CD4-positive, CD25-positive, alpha-beta regulatory T cell (primary cell): Measurements from ENCODE around the gene PCK1. TPM values are rescaled to one million over a fixed set of nuclear protein-coding genes. Genes with fewer than 3 reads are reported as not detected.
"Not testable (repeated sequence)": the region's sequence is repeated elsewhere in the genome, so short reads cannot be mapped to it uniquely, and the experiment has no call there.

Source experiments
- ATAC-seq, 2 donors: fragments of 150-1000 bp; cut with Tn5 transposase; one replicate each; pipeline ENCODE4 v1.10.0; 2021; ENCODE audit warnings: low read depth in 2 of 2, moderate number of reproducible peaks in 2 of 2, moderate library complexity in 1 of 2
- DNase-seq, 3 donors: peaks; one replicate each; pipeline versions ENCODE4 v3.0.0 to v3.0.0-alpha.2; 2012 to 2022; ENCODE audit warnings: mixed read lengths in 1 of 3
- H3K27ac ChIP-seq: one replicate; pipeline ENCODE4 v1.7.0; 2013; ENCODE audit warnings: mild to moderate bottlenecking, low read length; ENCODE audit not compliant: insufficient read depth, poor library complexity, severe bottlenecking
- H3K27me3 ChIP-seq: one replicate; pipeline ENCODE4 v1.7.0; 2013; ENCODE audit warnings: low read length; ENCODE audit not compliant: control insufficient read depth, insufficient read depth
- H3K36me3 ChIP-seq: one replicate; pipeline ENCODE4 v1.7.0; 2013; ENCODE audit warnings: mild to moderate bottlenecking, low read length, moderate library complexity; ENCODE audit not compliant: control insufficient read depth, insufficient read depth
- H3K4me1 ChIP-seq: 2 replicates; pipeline ENCODE4 v1.7.0; 2013; ENCODE audit warnings: mild to moderate bottlenecking, low read length; ENCODE audit not compliant: insufficient read depth, control insufficient read depth, poor library complexity, severe bottlenecking
- H3K4me3 ChIP-seq: one replicate; pipeline ENCODE4 v1.7.0; 2013; ENCODE audit warnings: low read depth, mild to moderate bottlenecking, low read length, moderate library complexity
- H3K9me3 ChIP-seq, 2 experiments: 1 replicate in 1 of 2; 2 replicates in 1 of 2; pipeline ENCODE4 v1.7.0; 2013; ENCODE audit warnings: low read length in 2 of 2, mild to moderate bottlenecking in 1 of 2, moderate library complexity in 1 of 2; ENCODE audit not compliant: control insufficient read depth in 2 of 2
- H3K27ac Mint-ChIP-seq, 3 donors: one replicate each; pipeline ENCODE4 v1.8.0; 2020 to 2022; ENCODE audit warnings: mild to moderate bottlenecking in 3 of 3, mixed read lengths in 3 of 3, moderate library complexity in 2 of 3
- H3K27me3 Mint-ChIP-seq: one replicate; pipeline ENCODE4 v1.8.0; 2022; ENCODE audit warnings: mild to moderate bottlenecking, mixed read lengths
- H3K36me3 Mint-ChIP-seq: one replicate; pipeline ENCODE4 v1.8.0; 2020; ENCODE audit warnings: mixed read lengths
- H3K4me1 Mint-ChIP-seq, 4 donors: one replicate each; pipeline ENCODE4 v1.8.0; 2020 to 2022; ENCODE audit warnings: mixed read lengths in 4 of 4, mild to moderate bottlenecking in 1 of 4
- H3K4me3 Mint-ChIP-seq, 4 donors: one replicate each; pipeline ENCODE4 v1.8.0; 2020 to 2022; ENCODE audit warnings: mild to moderate bottlenecking in 4 of 4, mixed read lengths in 4 of 4, moderate library complexity in 3 of 4
- H3K9me3 Mint-ChIP-seq, 7 donors: one replicate each; pipeline ENCODE4 v1.8.0; 2020 to 2022; ENCODE audit warnings: mixed read lengths in 7 of 7, mild to moderate bottlenecking in 3 of 7, moderate library complexity in 2 of 7
- polyA plus RNA-seq, 4 donors: library from polyadenylated mRNA; unstranded; fragments of 300-500 nt; fragmentation: Illumina TruSeq; gene quantifications; one replicate each; pipeline ENCODE4 v1.2.3, GENCODE V29; 2021
- total RNA-seq: library from RNA; stranded (reverse); gene quantifications from one replicate; pipeline ENCODE4 v1.2.3, GENCODE V29; 2022

PCK1 gene
- total RNA-seq (not detected), polyA plus RNA-seq (not detected)

GRCh38 chr20:57560554-57561355, at the start of gene PCK1:
PCK1 (plus strand) TSS chr20:57561110; CDS start chr20:57561412, 302 bp downstream.
- H3K4me1 ChIP-seq: no peaks in the 10 kb centered on the region
- Mint-ChIP-seq H3K9me3 (no peaks in the 10 kb centered on the region), H3K27ac (no peak within 1 kb of the TSS)

GRCh38 chr20:57511709-57512108, 49.2 kb upstream of the PCK1 start:
- not testable (repeated sequence) for H3K4me3 Mint-ChIP-seq, ATAC-seq, H3K36me3 Mint-ChIP-seq, H3K36me3 ChIP-seq, H3K9me3 ChIP-seq, H3K27ac ChIP-seq, H3K9me3 Mint-ChIP-seq, DNase-seq, H3K4me1 Mint-ChIP-seq, H3K4me3 ChIP-seq, H3K27ac Mint-ChIP-seq, H3K4me1 ChIP-seq, H3K27me3 ChIP-seq
- H3K27me3 Mint-ChIP-seq: peaks cover 13% of the 10 kb centered on the region

More at GRCh38 chr20:57560554-57561355, at the start of gene PCK1:
- no peak for ATAC-seq
- Histone ChIP-seq H3K36me3 (no peaks in the 10 kb centered on the region), H3K27ac (no peak within 1 kb of the TSS), H3K9me3 (no peaks in the 10 kb centered on the region), H3K27me3 (peaks cover 1% of the 10 kb centered on the region), H3K4me3 (no peak within 1 kb of the TSS)
- no peaks in the 10 kb centered on the region for H3K36me3 Mint-ChIP-seq
- no peak within 1 kb of the TSS for H3K4me3 Mint-ChIP-seq
- peaks cover 6% of the 10 kb centered on the region for H3K27me3 Mint-ChIP-seq
- DNase-seq: no peak
- no peaks in the 10 kb centered on the region for H3K4me1 Mint-ChIP-seq

GRCh38 chr20:57512432-57512831, 48.5 kb upstream of the PCK1 start:
- Mint-ChIP-seq H3K27ac (no peak overlapping the region), H3K9me3 (no peaks in the 10 kb centered on the region), H3K4me1 (peaks cover 0 to 2% (median 0%) of the 10 kb centered on the region in 4 donors), H3K27me3 (peaks cover 15% of the 10 kb centered on the region), H3K4me3 (no peak overlapping the region), H3K36me3 (no peaks in the 10 kb centered on the region)
- no peak for DNase-seq
- peaks cover 4% of the 10 kb centered on the region for H3K27me3 ChIP-seq
- H3K4me1 ChIP-seq: no peaks in the 10 kb centered on the region
- H3K9me3 ChIP-seq: no peaks in the 10 kb centered on the region
- H3K36me3 ChIP-seq: no peaks in the 10 kb centered on the region
- H3K27ac ChIP-seq: no peak overlapping the region
- no peak overlapping the region for H3K4me3 ChIP-seq
- ATAC-seq: no peak

- H3K4me3 Mint-ChIP-seq: no peak overlapping the region
- H3K4me1 Mint-ChIP-seq: peaks cover 0 to 2% (median 0%) of the 10 kb centered on the region in 4 donors
- H3K27ac Mint-ChIP-seq: no peak overlapping the region
- DNase-seq (no peak), ATAC-seq (no peak)
- Histone ChIP-seq H3K27me3 (peaks cover 4% of the 10 kb centered on the region), H3K27ac (no peak overlapping the region), H3K4me1 (no peaks in the 10 kb centered on the region), H3K36me3 (no peaks in the 10 kb centered on the region), H3K4me3 (no peak overlapping the region), H3K9me3 (no peaks in the 10 kb centered on the region)
- H3K27me3 Mint-ChIP-seq: peaks cover 15% of the 10 kb centered on the region
- H3K9me3 Mint-ChIP-seq: no peaks in the 10 kb centered on the region
- no peaks in the 10 kb centered on the region for H3K36me3 Mint-ChIP-seq
Measured at GRCh38 chr20:57513199-57513598, 47.7 kb upstream of the PCK1 start.

GRCh38 chr20:57514273-57514751, 46.6 kb upstream of the PCK1 start:
- Histone ChIP-seq H3K9me3 (no peaks in the 10 kb centered on the region), H3K27ac (no peak overlapping the region), H3K4me1 (no peaks in the 10 kb centered on the region), H3K36me3 (no peaks in the 10 kb centered on the region), H3K4me3 (no peak overlapping the region), H3K27me3 (no peaks in the 10 kb centered on the region)
- Mint-ChIP-seq H3K9me3 (no peaks in the 10 kb centered on the region), H3K27me3 (peaks cover 15% of the 10 kb centered on the region), H3K4me3 (no peak overlapping the region), H3K4me1 (peaks cover 0 to 2% (median 0%) of the 10 kb centered on the region in 4 donors), H3K36me3 (no peaks in the 10 kb centered on the region), H3K27ac (no peak overlapping the region)
- ATAC-seq (no peak), DNase-seq (peak in 1 of 3 donors; percentile 37)

GRCh38 chr20:57517904-57518303, 43.0 kb upstream of the PCK1 start:
- no peak for DNase-seq
- Histone ChIP-seq H3K27me3 (no peaks in the 10 kb centered on the region), H3K4me3 (no peak overlapping the region), H3K27ac (no peak overlapping the region), H3K36me3 (no peaks in the 10 kb centered on the region), H3K9me3 (no peaks in the 10 kb centered on the region), H3K4me1 (no peaks in the 10 kb centered on the region)
- H3K4me3 Mint-ChIP-seq: no peak overlapping the region
- H3K27ac Mint-ChIP-seq: no peak overlapping the region
- ATAC-seq: no peak
- H3K36me3 Mint-ChIP-seq: no peaks in the 10 kb centered on the region
- no peaks in the 10 kb centered on the region for H3K9me3 Mint-ChIP-seq
- peaks cover 0 to 7% (median 2%) of the 10 kb centered on the region in 4 donors for H3K4me1 Mint-ChIP-seq
- peaks cover 9% of the 10 kb centered on the region for H3K27me3 Mint-ChIP-seq

- no peaks in the 10 kb centered on the region for H3K36me3 ChIP-seq
- ATAC-seq (no peak), DNase-seq (no peak)
- Mint-ChIP-seq H3K36me3 (no peaks in the 10 kb centered on the region), H3K27ac (peak overlapping the region in 2 of 3 donors; percentile 7 to 33), H3K9me3 (peaks cover 0 to 2% (median 0%) of the 10 kb centered on the region in 7 donors), H3K27me3 (no peaks in the 10 kb centered on the region), H3K4me1 (peaks cover 0 to 11% (median 3%) of the 10 kb centered on the region in 4 donors), H3K4me3 (no peak overlapping the region)
- no peaks in the 10 kb centered on the region for H3K4me1 ChIP-seq
- no peaks in the 10 kb centered on the region for H3K9me3 ChIP-seq
- H3K27me3 ChIP-seq: no peaks in the 10 kb centered on the region
- no peak overlapping the region for H3K27ac ChIP-seq
- no peak overlapping the region for H3K4me3 ChIP-seq
Measured at GRCh38 chr20:57522380-57523140, 38.4 kb upstream of the PCK1 start.
